ENCODE measurements around the gene LTA4H.

The LTA4H gene

DNA sequence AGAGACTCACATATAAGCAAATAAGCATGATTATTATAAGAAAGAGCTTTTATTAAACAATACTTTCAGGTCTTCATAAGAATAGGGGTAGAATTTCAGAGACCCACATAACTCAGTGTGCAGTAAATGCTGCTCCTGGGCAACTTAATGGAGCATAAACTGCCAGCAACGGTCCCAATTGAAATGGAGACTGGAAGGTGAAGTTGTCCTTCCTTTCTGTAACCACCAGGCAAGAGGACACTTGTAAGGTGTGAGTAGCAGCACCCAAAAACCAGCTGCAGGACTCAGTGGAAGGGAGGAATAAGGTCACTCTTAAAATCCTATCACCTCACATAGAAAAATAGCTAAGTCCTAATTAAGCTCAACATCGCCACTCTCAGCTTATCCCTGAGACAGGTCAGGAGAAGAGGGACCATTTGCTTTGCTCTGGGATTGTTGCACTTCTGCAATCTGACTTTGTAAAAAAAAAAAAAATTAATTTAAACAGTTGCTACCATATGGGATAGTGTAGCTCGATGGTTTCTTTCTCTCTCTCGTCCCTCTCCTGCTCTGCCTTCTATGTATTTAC is 22.7 kb upstream of the LTA4H start:
- no peak overlapping the region for H3K4me3 ChIP-seq (ENCODE audit: low read depth, low read length)

DNA sequence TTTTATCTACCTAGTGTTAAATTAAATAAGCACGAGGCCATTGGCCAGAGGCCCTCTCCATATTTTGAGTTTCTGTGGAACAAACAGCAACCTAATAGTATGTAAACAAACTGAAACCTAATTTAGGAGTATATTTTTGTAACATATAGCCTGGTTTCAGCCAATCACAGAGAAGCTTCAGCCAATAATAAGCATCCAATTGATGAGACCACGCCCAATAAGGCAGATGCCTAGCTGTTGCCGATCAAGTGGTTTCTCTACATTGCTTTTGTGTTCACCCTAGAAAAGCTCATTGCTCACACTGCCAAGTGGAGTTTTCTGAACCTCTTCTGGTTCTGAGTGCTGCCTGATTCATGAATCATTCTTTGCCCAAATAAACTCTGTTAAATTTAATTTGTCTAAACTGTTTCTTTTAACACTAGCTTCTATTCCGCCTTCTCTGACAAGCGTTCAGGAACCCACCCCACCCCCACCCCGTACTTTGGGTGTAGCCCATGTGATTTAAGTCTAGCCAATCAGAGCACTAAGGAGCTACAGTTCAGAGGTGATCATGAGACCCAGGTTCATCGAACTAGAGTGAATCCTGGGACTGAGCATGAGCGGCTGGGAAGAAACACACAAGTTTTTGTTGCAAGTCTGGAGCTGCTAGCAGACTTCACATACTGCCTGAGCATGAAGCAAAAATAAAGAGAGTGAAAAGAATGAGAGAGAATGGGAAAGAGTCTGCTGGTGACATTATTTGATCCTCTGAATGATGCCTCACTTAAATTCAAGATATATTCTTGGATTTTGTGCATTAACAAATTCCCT is 21.5 kb upstream of the LTA4H start:
- H3K4me3 ChIP-seq (ENCODE audit: low read depth, low read length), result no peak overlapping the region

DNA sequence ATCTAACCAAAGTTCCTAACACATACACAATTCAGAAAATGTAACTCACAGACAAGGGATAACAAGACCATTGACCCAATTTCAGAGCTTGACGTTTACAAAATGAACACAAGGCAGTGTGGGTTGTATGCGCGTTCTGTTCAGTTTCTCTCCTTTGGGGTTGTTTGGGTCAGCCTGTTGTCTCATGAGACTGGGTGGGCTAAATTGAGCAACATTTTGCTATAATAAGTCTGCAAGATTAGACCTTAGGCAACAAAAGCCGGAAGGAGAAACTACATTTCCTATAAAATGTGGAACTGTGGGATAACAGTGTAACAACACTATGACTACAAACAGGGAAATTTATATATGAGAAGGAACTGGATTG is 18.8 kb upstream of the LTA4H start:
- no peak overlapping the region for H3K4me3 ChIP-seq (ENCODE audit: low read depth, low read length)

DNA sequence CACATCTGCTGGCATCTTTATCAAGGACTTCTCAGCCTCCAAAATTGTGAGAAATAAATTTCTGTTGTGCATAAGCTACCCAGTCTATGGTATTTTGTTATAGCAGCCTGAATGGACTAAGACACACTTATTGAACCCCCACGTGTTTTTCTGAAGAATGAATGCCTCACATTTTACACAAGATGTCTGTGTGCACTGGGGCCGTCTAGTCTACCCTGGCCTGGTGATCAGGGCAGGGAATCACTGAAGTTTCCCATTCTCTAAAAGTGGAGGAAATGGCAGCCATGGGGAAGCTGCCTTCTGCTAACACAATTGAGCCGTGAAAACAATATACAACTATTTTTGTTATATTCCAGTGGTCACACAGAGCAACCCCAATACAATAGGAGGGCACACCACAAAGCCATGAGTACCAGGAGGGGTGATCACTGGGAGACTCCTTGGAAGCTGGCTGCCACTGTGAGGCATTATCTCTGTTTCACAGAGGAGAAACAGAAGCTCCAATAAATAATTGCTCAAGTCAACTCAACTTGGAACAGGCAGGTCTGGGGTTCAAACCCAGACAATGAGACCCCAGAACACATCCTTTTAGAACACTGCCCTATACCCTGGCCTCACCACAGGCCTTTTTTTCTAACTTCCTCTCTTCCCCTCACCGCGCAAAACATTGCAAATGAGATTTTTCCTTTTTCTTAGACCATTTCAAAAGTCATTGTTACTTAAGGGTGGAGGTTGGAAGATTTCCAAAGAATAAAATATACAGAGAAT is 18.3 kb upstream of the LTA4H start:
- H3K4me3 ChIP-seq (ENCODE audit: low read depth, low read length), result no peak overlapping the region

DNA sequence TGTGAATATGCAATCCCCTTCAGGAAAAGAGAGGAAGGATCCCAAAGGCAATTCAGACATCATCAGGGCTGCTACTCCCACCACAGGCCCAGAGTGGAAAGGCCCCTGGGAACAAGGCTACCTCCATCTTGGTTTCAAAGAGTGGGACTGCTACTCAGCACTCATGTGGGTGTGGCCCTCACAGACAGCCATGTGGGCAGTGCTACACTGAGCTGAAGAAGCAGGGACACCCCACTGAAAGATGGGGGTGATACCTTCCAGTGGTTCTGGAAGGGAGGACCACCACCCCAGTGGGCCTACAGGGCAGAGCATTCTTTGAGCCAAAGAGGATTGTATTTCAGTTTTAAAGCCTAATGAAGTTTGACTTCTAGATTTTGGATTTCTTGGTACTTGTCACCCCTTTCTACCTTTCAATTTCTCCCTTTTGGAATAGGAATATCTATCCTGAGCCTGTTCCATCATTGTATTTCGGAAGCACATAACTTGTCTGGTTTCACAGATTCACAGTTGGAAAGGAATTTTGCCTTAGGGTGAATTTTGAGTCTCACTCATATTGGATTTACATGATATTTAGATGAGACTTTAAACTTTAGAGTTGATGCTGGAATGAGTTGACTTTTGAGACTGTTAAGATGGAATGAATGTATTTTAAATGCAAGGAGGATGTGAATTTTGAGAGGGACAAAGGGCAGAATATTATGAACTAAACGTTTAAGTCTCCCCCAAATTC is 16.5 kb upstream of the LTA4H start:
- H3K4me3 ChIP-seq (ENCODE audit: low read depth, low read length), result no peak overlapping the region

DNA sequence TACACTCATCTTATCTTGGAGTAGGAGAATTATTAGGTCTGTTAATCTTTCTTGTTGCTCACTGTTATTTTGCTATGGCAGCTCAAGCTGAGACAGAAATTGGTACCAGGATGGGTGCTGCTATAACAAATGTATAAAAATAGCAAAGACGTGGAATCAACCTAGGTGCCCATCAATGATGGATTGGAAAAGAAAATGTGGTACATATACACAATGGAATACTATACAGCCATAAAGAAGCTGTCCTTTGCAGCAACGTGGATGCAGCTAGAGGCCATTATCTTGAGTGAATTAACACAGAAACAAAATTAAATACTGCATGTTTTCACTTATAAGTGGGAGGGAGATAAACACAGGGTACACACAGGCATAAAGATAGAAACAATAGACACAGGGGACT is 14.8 kb upstream of the LTA4H start:
- H3K4me3 ChIP-seq (ENCODE audit: low read depth, low read length), result no peak overlapping the region

DNA sequence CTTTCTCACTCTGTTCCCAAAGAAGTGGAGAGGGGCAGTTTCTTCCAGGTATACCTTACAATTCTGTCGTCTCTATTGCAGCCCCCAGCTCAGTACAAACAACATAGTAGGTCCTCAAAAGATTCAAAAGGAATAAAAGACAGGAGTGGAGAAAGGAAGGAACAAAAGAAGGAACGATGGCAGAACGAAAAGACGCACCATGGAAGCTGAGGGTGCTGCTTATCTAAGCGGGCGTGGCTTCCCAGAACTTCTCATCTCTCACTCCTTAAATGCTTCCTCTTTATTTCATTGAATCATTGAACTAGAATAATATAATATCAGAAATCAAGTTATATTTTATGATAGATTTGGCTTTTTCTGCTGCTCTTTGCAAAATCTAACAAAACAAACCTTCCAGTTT is 13.7 kb upstream of the LTA4H start:
- H3K4me3 ChIP-seq (ENCODE audit: low read depth, low read length), result no peak overlapping the region

DNA sequence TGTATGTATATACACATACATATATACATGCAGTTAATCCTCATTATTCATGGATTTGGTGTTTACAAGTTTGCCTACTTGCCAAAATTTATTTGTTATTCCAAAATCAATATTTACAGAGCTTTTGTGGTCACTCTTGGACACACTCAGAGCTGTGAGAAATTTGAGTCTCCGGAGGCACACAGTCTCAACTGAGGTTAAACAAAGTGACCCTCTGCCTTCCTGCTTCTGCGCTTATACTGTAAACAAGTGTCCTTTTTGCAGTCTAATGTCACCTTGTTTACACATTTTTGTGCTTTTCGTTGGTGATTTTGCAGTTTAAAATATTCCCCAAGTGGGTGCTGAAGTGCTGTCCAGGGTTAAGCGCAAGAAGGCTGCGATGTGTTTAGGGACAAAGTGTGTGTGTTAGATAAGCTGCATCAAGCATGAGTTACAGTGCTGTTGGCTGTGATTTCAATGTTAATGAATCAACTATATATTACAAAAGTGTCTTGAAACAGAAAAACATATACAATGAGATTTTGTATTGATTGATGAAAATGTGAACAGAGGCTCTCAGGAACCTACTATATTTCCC is 13.1 kb upstream of the LTA4H start:
- H3K4me3 ChIP-seq (ENCODE audit: low read depth, low read length), result no peak overlapping the region

DNA sequence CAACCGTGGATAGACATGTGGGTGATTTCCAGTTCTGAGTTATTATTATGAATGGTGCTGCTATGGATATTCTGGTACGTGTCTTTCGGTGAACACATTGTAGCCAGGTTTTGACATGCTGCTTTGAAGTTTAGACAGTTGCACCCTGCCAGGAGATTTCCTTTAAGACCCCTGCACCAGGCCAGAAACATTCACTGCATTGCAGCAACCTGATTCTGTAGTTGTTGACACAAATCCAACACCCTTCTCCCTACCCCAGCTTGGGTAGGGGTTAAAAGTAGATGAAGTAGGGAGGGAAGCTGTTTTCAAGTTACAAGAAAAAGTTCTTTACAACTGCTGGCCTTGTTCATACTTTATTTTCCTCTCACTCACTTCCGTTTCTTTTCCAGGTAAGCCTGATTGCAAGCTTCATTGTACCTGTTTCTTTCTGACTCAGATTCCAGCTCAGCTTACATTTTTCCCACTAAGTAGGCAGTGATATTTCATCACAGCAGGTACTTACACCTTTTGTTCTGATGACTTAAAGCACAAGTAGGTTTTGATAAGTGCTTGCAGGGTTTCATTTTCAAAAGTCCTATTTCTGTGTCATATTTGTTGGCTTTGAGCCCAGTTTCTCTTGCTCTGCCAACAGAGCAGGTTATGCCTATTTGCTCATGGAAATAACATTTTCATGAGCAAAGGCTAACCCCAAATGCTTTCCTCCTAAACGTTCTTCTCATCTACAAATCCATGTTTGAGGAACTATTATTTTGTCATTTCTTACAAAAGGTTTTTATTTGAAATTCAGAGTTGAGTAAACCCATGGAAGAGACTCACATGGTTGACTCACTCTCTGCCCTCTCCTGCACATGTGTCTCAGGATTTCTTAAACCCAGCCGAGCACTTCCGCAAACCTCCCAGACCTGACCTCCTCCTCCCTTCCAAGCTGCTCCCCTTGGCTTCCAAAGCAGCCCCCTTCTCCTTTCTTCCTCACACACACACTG is 12.1 kb upstream of the LTA4H start:
- no peak overlapping the region for H3K4me3 ChIP-seq (ENCODE audit: low read depth, low read length)

DNA sequence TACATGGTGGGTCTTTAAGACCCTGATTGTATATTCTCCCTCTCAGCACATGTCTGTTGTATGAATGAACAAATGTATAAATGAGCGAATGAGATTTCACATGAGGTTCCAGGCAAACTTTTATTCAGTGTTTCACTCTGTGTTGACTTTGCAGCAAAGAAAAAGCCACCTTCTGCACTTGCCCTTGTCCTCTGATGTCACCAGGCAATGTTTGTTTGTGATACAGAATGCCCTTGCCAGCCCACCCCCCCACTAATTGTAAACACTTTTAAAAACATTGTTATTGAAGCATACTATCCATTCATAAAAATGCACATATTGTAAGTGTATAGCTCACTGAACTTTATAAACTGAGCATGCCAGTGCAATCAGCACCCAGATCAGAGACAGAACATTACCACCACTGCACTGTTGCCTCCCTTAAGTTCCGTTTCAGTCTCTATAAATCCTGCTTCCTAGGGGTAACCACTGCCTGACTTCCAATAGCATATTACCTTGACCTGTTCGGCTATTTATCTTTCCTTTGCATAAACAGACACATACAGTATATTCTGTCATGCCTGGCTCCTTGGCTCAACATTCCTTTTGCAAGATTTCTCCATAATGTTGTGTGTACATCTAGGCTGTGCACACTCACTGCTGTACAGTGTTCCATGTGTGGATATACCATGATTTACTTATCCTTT is 11.3 kb upstream of the LTA4H start:
- H3K4me3 ChIP-seq (ENCODE audit: low read depth, low read length), result no peak overlapping the region

DNA sequence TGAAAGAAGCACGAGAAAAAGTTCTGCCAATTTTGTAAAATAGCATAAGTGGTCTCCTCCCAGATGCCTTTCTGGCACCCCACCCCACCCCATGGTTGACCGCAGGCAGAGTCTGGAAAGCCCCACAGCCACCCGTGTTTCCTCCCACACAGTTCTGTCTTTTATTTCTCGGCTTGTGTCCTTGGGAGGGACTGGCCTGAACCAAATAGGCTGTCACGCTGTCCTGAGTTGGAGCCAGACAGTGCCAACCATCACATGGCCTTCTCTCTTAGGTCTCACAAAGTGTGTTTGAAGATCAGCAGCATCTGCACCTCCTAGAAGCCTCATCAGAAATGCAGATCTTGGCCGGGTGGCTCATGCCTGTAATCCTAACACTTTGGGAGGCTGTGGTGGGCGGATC is 10.2 kb upstream of the LTA4H start:
- no peak overlapping the region for H3K4me3 ChIP-seq (ENCODE audit: low read depth, low read length)

DNA sequence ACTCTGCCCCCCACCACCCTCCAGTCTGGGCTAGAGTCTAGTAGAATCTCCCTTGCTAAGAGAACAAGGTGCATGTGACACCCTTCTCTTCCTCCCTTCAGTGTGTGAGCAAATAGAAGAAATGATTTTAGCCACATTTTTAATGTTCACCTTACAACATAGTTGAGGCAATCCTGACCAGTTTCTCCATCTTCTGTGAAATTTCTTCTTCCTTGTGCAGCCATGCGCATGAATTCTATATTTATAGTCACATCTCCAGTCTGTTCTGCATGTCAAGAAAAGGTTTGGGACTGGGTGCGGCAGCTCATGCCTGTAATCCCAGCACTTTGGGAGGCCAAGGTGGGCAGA is 9.5 kb upstream of the LTA4H start:
- H3K4me3 ChIP-seq (ENCODE audit: low read depth, low read length), result no peak overlapping the region

DNA sequence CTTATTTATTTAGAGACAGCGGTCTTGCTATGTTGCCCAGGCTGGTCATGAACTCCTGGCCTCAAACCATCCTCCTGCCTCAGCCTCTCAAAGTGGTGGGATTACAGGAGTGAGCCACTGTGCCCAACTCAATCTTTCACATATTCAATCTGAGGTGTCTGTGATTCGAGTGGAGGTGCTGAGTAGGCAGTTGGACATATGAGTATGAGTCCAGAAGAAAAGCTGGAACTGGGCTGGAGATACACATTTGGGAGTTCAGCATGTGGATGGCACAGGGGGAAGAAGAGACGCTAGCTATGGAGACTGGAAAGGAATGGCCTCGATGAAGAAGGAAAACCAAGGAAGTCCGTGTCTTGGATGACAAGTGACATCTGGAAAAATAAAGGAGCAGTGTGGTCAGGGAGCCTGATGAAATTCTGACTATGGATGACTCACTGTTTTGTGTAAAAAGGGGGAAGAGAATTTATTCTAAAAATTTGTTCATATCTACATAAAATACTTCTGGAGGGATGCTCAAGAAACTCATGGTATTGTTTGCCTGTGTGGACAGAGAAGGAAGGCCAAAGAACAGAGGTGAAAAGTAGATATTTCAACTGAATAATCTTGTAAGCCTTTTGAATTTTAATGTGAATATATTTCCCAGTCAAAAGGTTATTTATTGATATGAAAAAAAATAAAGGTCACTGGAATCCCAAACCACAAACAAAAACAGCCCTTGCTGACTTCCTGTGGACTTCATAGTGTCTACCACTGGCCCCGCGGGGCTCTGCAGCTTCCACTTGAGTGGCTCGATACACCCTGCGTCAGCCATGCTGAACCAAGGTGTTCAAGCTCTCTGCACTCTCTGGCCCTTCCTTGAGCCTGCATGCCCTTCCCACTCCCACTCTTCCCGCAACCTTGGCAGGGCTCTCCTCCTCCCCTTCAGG is 8.9 kb upstream of the LTA4H start:
- no peak overlapping the region for H3K4me3 ChIP-seq (ENCODE audit: low read depth, low read length)

DNA sequence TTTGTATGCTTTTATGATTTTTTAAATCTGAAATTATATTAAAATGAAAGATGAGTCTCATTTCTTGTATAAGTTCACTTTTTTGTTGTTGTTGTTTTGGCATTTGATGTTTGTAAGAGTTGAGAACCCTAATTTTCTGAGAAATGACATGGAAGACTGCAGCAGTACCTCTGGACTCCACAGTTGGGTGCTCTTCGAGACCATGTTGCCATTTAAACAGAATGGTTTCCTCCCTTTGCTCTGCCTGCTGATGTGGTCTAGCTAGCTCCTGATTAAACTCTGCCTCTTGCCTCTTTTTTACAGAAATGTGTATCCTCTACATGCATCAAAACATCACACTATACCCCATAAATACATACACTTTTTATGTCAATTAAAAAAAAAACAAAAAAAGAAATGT is 5.8 kb upstream of the LTA4H start:
- no peak overlapping the region for H3K4me3 ChIP-seq (ENCODE audit: low read depth, low read length)

DNA sequence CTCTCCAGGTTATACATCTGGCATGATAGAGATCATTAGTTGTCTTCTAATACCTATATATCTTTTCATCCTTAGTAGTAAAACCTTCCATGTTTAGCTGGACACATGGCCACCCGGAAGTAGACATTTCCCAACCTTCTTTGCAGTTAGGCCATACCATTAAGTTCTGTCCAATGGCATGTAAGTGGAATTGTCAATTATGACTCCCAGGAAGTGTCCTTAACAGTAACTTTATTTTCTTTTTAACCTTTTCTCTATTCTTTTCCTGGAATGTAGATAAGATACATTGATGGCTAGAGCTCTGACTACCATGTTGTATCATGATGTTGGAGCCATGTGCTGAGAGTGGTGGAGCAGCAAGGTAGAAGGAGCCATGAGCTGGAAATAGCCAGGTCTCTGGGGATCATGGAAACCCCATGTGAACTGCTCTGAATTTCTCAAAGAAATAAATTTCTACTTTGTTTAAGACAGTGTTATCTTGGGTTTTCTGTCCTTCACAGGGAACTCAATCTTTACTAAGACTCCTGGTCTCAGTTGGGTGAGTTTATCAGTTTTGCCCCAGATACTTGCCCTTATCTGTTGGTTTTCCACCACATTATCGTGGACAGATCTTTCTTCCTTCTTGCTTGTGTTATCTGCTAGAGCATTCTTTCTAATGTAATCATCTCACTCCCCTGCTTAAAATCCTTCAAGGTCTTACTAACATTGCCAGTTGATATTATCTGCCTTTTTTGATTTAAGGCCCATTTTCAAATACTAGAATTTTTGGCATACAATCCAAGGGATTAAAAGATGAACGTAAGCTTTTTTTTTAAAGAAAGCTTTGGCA is 5.1 kb upstream of the LTA4H start:
- H3K4me3 ChIP-seq (ENCODE audit: low read depth, low read length), result no peak overlapping the region

DNA sequence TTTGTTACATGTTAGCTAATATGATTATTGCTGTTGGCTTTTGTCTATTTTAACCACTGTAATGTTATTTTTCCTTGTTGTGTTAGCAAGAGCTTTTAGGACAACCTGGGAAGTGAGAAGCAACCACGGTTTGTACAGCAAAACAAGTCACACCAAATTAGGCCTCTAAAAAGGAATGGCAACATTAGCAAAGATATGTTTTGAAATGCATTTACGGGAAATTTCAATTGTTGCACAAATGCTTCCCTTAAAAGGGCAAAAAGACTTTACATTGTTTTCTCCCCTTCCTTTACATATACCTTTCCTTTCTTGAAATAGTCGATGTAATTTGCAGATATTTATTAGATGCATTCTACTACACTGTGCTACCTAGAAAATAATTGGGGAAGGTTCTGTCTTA is 4.1 kb upstream of the LTA4H start:
- H3K4me3 ChIP-seq (ENCODE audit: low read depth, low read length), result no peak overlapping the region

DNA sequence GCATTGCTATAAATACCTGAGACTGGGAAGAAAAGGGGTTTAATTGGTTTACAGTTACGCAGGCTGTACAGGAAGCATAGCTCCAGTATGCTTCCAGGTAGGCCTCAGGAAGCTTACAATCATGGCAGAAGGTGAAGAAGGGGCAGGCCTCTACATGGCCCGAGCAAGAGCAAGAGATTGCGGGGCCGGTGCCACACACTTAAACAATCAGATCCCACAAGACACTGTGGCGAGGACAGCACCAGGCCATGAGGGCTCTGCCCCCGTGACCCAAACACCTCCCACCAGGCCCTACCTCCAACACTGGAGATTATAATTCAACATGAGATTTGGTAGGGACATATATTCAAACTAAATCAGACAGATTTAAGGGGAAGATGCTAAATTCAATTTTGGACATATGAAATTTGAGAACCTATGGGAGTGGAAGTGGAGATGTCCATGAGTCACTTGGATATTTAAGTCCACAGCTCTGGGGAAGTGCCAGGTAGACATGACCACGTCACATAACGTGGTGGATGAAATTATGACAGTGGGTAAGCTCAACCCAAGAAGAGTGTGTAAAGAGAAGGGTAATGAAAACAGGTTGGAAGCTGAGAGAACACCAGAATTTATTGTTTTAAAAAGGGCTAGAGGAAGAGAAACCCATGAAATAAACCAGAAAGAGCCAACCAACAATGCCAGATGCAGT is 1.5 kb upstream of the LTA4H start:
- H3K4me3 ChIP-seq (ENCODE audit: low read depth, low read length), result no peak overlapping the region
